Natural killer cell (primary cell): ENCODE data around the gene BDH1. TPM values are rescaled to one million over a fixed set of nuclear protein-coding genes. Genes with fewer than 3 reads are reported as not detected.

ENCODE experiments used
- ATAC-seq, 3 donors: fragments of 150-1000 bp in 2 of 3; fragments of 200-7000 bp in 1 of 3; cut with Tn5 transposase; 1 replicate in 1 of 3; 2 replicates in 2 of 3; pipeline ENCODE4 v1.10.0; 2021; ENCODE audit warnings: mild to moderate bottlenecking in 2 of 3, moderate library complexity in 2 of 3
- DNase-seq, 2 donors: peaks; one replicate each; pipeline versions ENCODE4 v3.0.0 to v3.0.0-alpha.2; 2013 to 2021; ENCODE audit warnings: mixed read lengths in 1 of 2
- H3K27ac ChIP-seq: one replicate; pipeline ENCODE4 v1.5.1; 2013; ENCODE audit warnings: mild to moderate bottlenecking, low read length
- H3K27me3 ChIP-seq: one replicate; pipeline ENCODE4 v1.6.1; 2013; ENCODE audit warnings: low read length; ENCODE audit not compliant: control insufficient read depth, insufficient read depth
- H3K36me3 ChIP-seq: one replicate; pipeline ENCODE4 v1.6.1; 2013; ENCODE audit warnings: low read length; ENCODE audit not compliant: control insufficient read depth, insufficient read depth
- H3K4me1 ChIP-seq: one replicate; pipeline ENCODE4 v1.6.1; 2013; ENCODE audit warnings: low read length; ENCODE audit not compliant: control insufficient read depth, insufficient read depth
- H3K4me3 ChIP-seq: one replicate; pipeline ENCODE4 v1.5.1; 2013; ENCODE audit warnings: low read length
- H3K9me3 ChIP-seq: one replicate; pipeline ENCODE4 v1.6.1; 2013; ENCODE audit warnings: low read length; ENCODE audit not compliant: control insufficient read depth, insufficient read depth
- H3K27ac Mint-ChIP-seq, 2 donors: one replicate each; pipeline ENCODE4 v1.8.0; 2022; ENCODE audit warnings: mild to moderate bottlenecking in 2 of 2, mixed read lengths in 2 of 2, moderate library complexity in 1 of 2
- H3K27me3 Mint-ChIP-seq, 2 donors: one replicate each; pipeline ENCODE4 v1.8.0; 2022; ENCODE audit warnings: low read depth in 2 of 2, mixed read lengths in 2 of 2
- H3K36me3 Mint-ChIP-seq: one replicate; pipeline ENCODE4 v1.8.0; 2022; ENCODE audit warnings: mixed read lengths
- H3K4me1 Mint-ChIP-seq, 2 donors: one replicate each; pipeline ENCODE4 v1.8.0; 2022; ENCODE audit warnings: mixed read lengths in 2 of 2
- H3K4me3 Mint-ChIP-seq: one replicate; pipeline ENCODE4 v1.8.0; 2022; ENCODE audit warnings: mild to moderate bottlenecking, moderate library complexity, mixed read lengths
- H3K9me3 Mint-ChIP-seq, 2 donors: one replicate each; pipeline ENCODE4 v1.8.0; 2022; ENCODE audit warnings: mixed read lengths in 2 of 2
- CTCF ChIP-seq: fragments of 200-600 bp; IDR thresholded peaks from one replicate; pipeline ENCODE4 v1.8.0; 2022; ENCODE audit warnings: antibody characterized with exemption
- WGBS: methylation state at CpG from one replicate; pipeline ENCODE4 v1.1.7; 2013; ENCODE audit warnings: missing lambda C conversion rate; ENCODE audit not compliant: insufficient coverage; 5-methylcytosine and 5-hydroxymethylcytosine counted together
- intact Hi-C: fragments of 100-400 bp; cut with micrococcal nuclease; formaldehyde crosslinking; loops from one replicate; pipeline ENCODE4 v1.14.2; 2022
- total RNA-seq, 4 donors: library from RNA; stranded (reverse); fragments of 120-200 nt in 1 of 4; gene quantifications; one replicate each; pipeline versions ENCODE4 v1.2.3 to v1.2.4, GENCODE V29; 2013 to 2022

BDH1 gene
- total RNA-seq, 3 donors from 2014 or later (not counting 1 experiment from before 2014, with no cell fraction given): 14.0 to 24.5 (median 17.4) TPM

- TF ChIP-seq CTCF: no peak
- peaks cover 0 to 10% of the 10 kb centered on the region in 2 donors for H3K4me1 Mint-ChIP-seq
- intact Hi-C loops: no loop called here
- ATAC-seq (no peak), DNase-seq (no peak)
- no peaks in the 10 kb centered on the region for H3K9me3 Mint-ChIP-seq
- no peak overlapping the region for H3K4me3 Mint-ChIP-seq
- H3K27ac Mint-ChIP-seq: peak overlapping the region in 1 of 2 donors; percentile 0
- no peak overlapping the region for H3K4me3 ChIP-seq
- H3K36me3 ChIP-seq: no peaks in the 10 kb centered on the region
- no peaks in the 10 kb centered on the region for H3K9me3 ChIP-seq
- no peaks in the 10 kb centered on the region for H3K36me3 Mint-ChIP-seq
- H3K27me3 ChIP-seq: no peaks in the 10 kb centered on the region
- H3K4me1 ChIP-seq: no peaks in the 10 kb centered on the region
- H3K27me3 Mint-ChIP-seq: peaks cover 6 to 7% of the 10 kb centered on the region in 2 donors
- H3K27ac ChIP-seq: no peak overlapping the region
- WGBS: 71% methylated on average over 18 of the region's 18 CpGs
Observed at GRCh38 chr3:197592361-197593045, 36.7 kb upstream of the BDH1 start.

GRCh38 chr3:197591816-197592215 is 36.0 kb upstream of the BDH1 start:
- no peak overlapping the region for H3K4me3 Mint-ChIP-seq
- H3K36me3 ChIP-seq: no peaks in the 10 kb centered on the region
- H3K27ac Mint-ChIP-seq: no peak overlapping the region
- peaks cover 10 to 12% of the 10 kb centered on the region in 2 donors for H3K27me3 Mint-ChIP-seq
- H3K27me3 ChIP-seq: no peaks in the 10 kb centered on the region
- ATAC-seq (no peak), DNase-seq (no peak)
- no peak for TF ChIP-seq CTCF
- no peaks in the 10 kb centered on the region for H3K4me1 ChIP-seq
- no peak overlapping the region for H3K4me3 ChIP-seq
- WGBS: 86% methylated on average over 6 of the region's 6 CpGs
- intact Hi-C loops: no loop called here
- no peaks in the 10 kb centered on the region for H3K9me3 ChIP-seq
- H3K9me3 Mint-ChIP-seq: no peaks in the 10 kb centered on the region
- no peak overlapping the region for H3K27ac ChIP-seq
- H3K36me3 Mint-ChIP-seq: no peaks in the 10 kb centered on the region
- H3K4me1 Mint-ChIP-seq: peaks cover 0 to 10% of the 10 kb centered on the region in 2 donors

GRCh38 chr3:197590313-197590962 is 34.7 kb upstream of the BDH1 start:
- Mint-ChIP-seq H3K4me3 (no peak overlapping the region), H3K27me3 (peaks cover 9 to 10% of the 10 kb centered on the region in 2 donors), H3K36me3 (no peaks in the 10 kb centered on the region), H3K9me3 (no peaks in the 10 kb centered on the region), H3K27ac (no peak overlapping the region), H3K4me1 (peaks cover 0 to 10% of the 10 kb centered on the region in 2 donors)
- Histone ChIP-seq H3K4me3 (no peak overlapping the region), H3K27ac (no peak overlapping the region), H3K4me1 (no peaks in the 10 kb centered on the region), H3K9me3 (no peaks in the 10 kb centered on the region), H3K36me3 (no peaks in the 10 kb centered on the region), H3K27me3 (no peaks in the 10 kb centered on the region)
- ATAC-seq: no peak
- TF ChIP-seq CTCF: no peak
- no peak for DNase-seq
- intact Hi-C loops: no loop called here
- 91% methylated on average over 4 of the region's 4 CpGs for WGBS
